GM23338 (cell line): ENCODE data around the gene CEND1. TPM values are rescaled to one million over a fixed set of nuclear protein-coding genes. Genes with fewer than 3 reads are reported as not detected.

Source experiments
- ATAC-seq: fragments of 200-7000 bp; cut with Tn5 transposase; 3 replicates; pipeline ENCODE4 v1.9.1; 2020
- DNase-seq: peaks from one replicate; pipeline ENCODE4 v3.0.0-alpha.2; 2015; ENCODE audit warnings: low spot score
- H2AFZ ChIP-seq: fragments of 200-600 bp; sonication (generic); 2 replicates; pipeline ENCODE4 v1.8.0; 2016; ENCODE audit warnings: antibody characterized with exemption, mild to moderate bottlenecking, moderate library complexity
- H3F3A ChIP-seq: fragments of 200-600 bp; sonication (generic); replicated peaks from 2 replicates; pipeline ENCODE4 v1.8.0; 2017; ENCODE audit warnings: antibody characterized with exemption, mixed run types, low read depth
- H3K27ac ChIP-seq: fragments of 200-600 bp; sonication (generic); 2 replicates; pipeline ENCODE4 v1.6.1; 2016; ENCODE audit warnings: low read depth
- H3K27me3 ChIP-seq: fragments of 200-600 bp; sonication (generic); 2 replicates; pipeline ENCODE4 v1.8.0; 2016; ENCODE audit warnings: mild to moderate bottlenecking, mixed run types, moderate library complexity; ENCODE audit not compliant: insufficient read depth
- H3K36me3 ChIP-seq: fragments of 200-600 bp; sonication (generic); 2 replicates; pipeline ENCODE4 v1.8.0; 2016; ENCODE audit warnings: mild to moderate bottlenecking; ENCODE audit not compliant: insufficient read depth
- H3K4me1 ChIP-seq: fragments of 200-600 bp; sonication (generic); 2 replicates; pipeline ENCODE4 v1.8.0; 2016; ENCODE audit warnings: mild to moderate bottlenecking, moderate library complexity; ENCODE audit not compliant: insufficient read depth
- H3K4me2 ChIP-seq: fragments of 200-600 bp; sonication (generic); 2 replicates; pipeline ENCODE4 v1.7.1; 2017; ENCODE audit warnings: mixed run types
- H3K4me3 ChIP-seq: fragments of 200-600 bp; sonication (generic); 2 replicates; pipeline ENCODE4 v1.6.1; 2016; ENCODE audit warnings: mixed run types
- H3K79me2 ChIP-seq: fragments of 200-600 bp; sonication (generic); replicated peaks from 2 replicates; pipeline ENCODE4 v1.8.0; 2017; ENCODE audit warnings: mild to moderate bottlenecking; ENCODE audit not compliant: insufficient read depth
- H3K9me2 ChIP-seq: fragments of 200-600 bp; sonication (generic); 2 replicates; pipeline ENCODE4 v1.8.0; 2017; ENCODE audit not compliant: insufficient read depth
- H4K20me1 ChIP-seq: fragments of 200-600 bp; sonication (generic); replicated peaks from 2 replicates; pipeline ENCODE4 v1.8.0; 2017; ENCODE audit warnings: mild to moderate bottlenecking; ENCODE audit not compliant: insufficient read depth
- H3K27ac Mint-ChIP-seq: 2 replicates; pipeline ENCODE4 v1.8.0; 2020; ENCODE audit warnings: inconsistent platforms, mild to moderate bottlenecking, moderate library complexity, mixed read lengths
- H3K27me3 Mint-ChIP-seq: 3 replicates; pipeline ENCODE4 v1.8.0; 2022; ENCODE audit warnings: low read depth, mild to moderate bottlenecking, moderate library complexity, mixed read lengths, inconsistent platforms; ENCODE audit not compliant: insufficient read depth, poor library complexity
- H3K36me3 Mint-ChIP-seq: 3 replicates; pipeline ENCODE4 v1.8.0; 2021; ENCODE audit warnings: low read depth, mild to moderate bottlenecking, inconsistent platforms, moderate library complexity, mixed read lengths
- H3K4me1 Mint-ChIP-seq: 3 replicates; pipeline ENCODE4 v1.8.0; 2020; ENCODE audit warnings: mild to moderate bottlenecking, inconsistent platforms, mixed read lengths
- H3K4me3 Mint-ChIP-seq: 3 replicates; pipeline ENCODE4 v1.8.0; 2021; ENCODE audit warnings: moderate library complexity, mild to moderate bottlenecking, inconsistent platforms, mixed read lengths
- H3K9me3 Mint-ChIP-seq: 3 replicates; pipeline ENCODE4 v1.8.0; 2020; ENCODE audit warnings: moderate library complexity, mild to moderate bottlenecking, inconsistent platforms, mixed read lengths
- CREB1 ChIP-seq: fragments of 250-450 bp; sonication (Bioruptor Pico); IDR thresholded peaks from 2 replicates; pipeline ENCODE4 v1.5.0; 2020; ENCODE audit warnings: low read depth, mild to moderate bottlenecking, moderate library complexity
- ETS1 ChIP-seq: IDR thresholded peaks from 2 replicates; pipeline ENCODE4 v1.6.1; 2016; ENCODE audit warnings: antibody characterized with exemption
- EZH2 ChIP-seq: fragments of 200-600 bp; sonication (generic); IDR thresholded peaks from one replicate; pipeline ENCODE4 v1.8.0; 2017; ENCODE audit warnings: antibody characterized with exemption, mild to moderate bottlenecking, low read depth; ENCODE audit not compliant: unreplicated experiment
- EZH2phosphoT487 ChIP-seq: fragments of 200-600 bp; sonication (generic); IDR thresholded peaks from one replicate; pipeline ENCODE4 v1.8.1; 2018; ENCODE audit warnings: antibody characterized with exemption; ENCODE audit not compliant: unreplicated experiment
- JUNB ChIP-seq: IDR thresholded peaks from one replicate; pipeline ENCODE4 v1.6.1; 2016; ENCODE audit warnings: antibody characterized with exemption; ENCODE audit not compliant: unreplicated experiment
- NANOG ChIP-seq: IDR thresholded peaks from 2 replicates; pipeline ENCODE4 v1.6.1; 2016; ENCODE audit warnings: antibody characterized with exemption, borderline replicate concordance
- POLR2AphosphoS5 ChIP-seq: IDR thresholded peaks from 2 replicates; pipeline ENCODE4 v1.6.1; 2016; ENCODE audit warnings: antibody characterized with exemption, low read depth
- STAT1 ChIP-seq: IDR thresholded peaks from one replicate; pipeline ENCODE4 v1.6.1; 2016; ENCODE audit warnings: antibody characterized with exemption; ENCODE audit not compliant: unreplicated experiment
- ZNF114 ChIP-seq: fragments of 250-450 bp; sonication (Bioruptor Pico); IDR thresholded peaks from 2 replicates; pipeline ENCODE4 v1.5.0; 2020; ENCODE audit warnings: mild to moderate bottlenecking, moderate library complexity
- ZNF331 ChIP-seq: fragments of 250-450 bp; sonication (Bioruptor Pico); IDR thresholded peaks from 2 replicates; pipeline ENCODE4 v1.5.0; 2020; ENCODE audit warnings: low read depth, mild to moderate bottlenecking, moderate library complexity
- polyA plus RNA-seq: library from polyadenylated mRNA; unstranded; fragments of >200 nt; fragmentation: Nextera tagmentation; extraction: Ambion mirVana; gene quantifications from 2 replicates; pipeline ENCODE4 v1.2.1, GENCODE V29; 2016
- total RNA-seq: library from RNA; depleted of rRNA; stranded (reverse); fragments of >200 nt; shearing (Covaris generic); gene quantifications from 2 replicates; pipeline ENCODE4 v1.2.3, GENCODE V29; 2014
- TF ChIP-seq, protein P1 (sequence below): IDR thresholded peaks from one replicate; pipeline ENCODE4 v1.6.1; 2018; ENCODE audit warnings: antibody characterized with exemption; ENCODE audit not compliant: unreplicated experiment
- TF ChIP-seq, protein P2 (sequence below), 2 experiments: fragments of 200-600 bp in 1 of 2; sonication (generic) in 1 of 2; conservative IDR thresholded peaks; 2 replicates each; pipeline versions ENCODE4 v1.5.1 to v1.6.1; 2016 to 2017; ENCODE audit warnings: antibody characterized with exemption in 2 of 2, low read depth in 2 of 2, mild to moderate bottlenecking in 2 of 2, moderate library complexity in 1 of 2
- TF ChIP-seq, protein P3 (sequence below): fragments of 250-450 bp; sonication (Bioruptor Pico); IDR thresholded peaks from 2 replicates; pipeline ENCODE4 v1.5.0; 2020; ENCODE audit warnings: mild to moderate bottlenecking, moderate library complexity

CEND1 gene
- total and polyA plus RNA-seq, 2 experiments from 2014 or later: 4.8 to 5.5 TPM

GRCh38 chr11:820655-821511 is 31.0 kb upstream of the CEND1 start:
- Mint-ChIP-seq H3K36me3 (peaks cover 11% of the 10 kb centered on the region; the same call in 1 of the 3 replicates), H3K27me3 (peaks cover 21% of the 10 kb centered on the region), H3K4me3 (peak overlapping the region; percentile 83), H3K27ac (no peak overlapping the region), H3K4me1 (peaks cover 13% of the 10 kb centered on the region), H3K9me3 (no peaks in the 10 kb centered on the region)
- Histone ChIP-seq H3K36me3 (no peaks in the 10 kb centered on the region), H3K4me2 (peak overlapping the region; percentile 85), H3K27ac (no peak overlapping the region), H3F3A (peaks cover 9% of the 10 kb centered on the region; the same call in 1 of the 2 replicates), H3K4me3 (peak overlapping the region; percentile 73), H3K4me1 (peaks cover 7% of the 10 kb centered on the region; the same call in 1 of the 2 replicates), H3K9me2 (no peaks in the 10 kb centered on the region), H4K20me1 (peaks cover 17% of the 10 kb centered on the region), H3K79me2 (0 out of 2 replicates have a peak, but pooled peaks cover 5% of the 10 kb centered on the region), H3K27me3 (no peaks in the 10 kb centered on the region), H2AFZ (no peak overlapping the region)
- ATAC-seq (no peak), DNase-seq (no peak)
- no peak for TF ChIP-seq ETS1
- no peak for TF ChIP-seq NANOG
- TF ChIP-seq POLR2AphosphoS5: no peak
- no peak for TF ChIP-seq CREB1 (CRISPR knock-in tag)
- no peak for TF ChIP-seq ZNF114
- no peak for TF ChIP-seq JUNB
- TF ChIP-seq, protein P1, sequence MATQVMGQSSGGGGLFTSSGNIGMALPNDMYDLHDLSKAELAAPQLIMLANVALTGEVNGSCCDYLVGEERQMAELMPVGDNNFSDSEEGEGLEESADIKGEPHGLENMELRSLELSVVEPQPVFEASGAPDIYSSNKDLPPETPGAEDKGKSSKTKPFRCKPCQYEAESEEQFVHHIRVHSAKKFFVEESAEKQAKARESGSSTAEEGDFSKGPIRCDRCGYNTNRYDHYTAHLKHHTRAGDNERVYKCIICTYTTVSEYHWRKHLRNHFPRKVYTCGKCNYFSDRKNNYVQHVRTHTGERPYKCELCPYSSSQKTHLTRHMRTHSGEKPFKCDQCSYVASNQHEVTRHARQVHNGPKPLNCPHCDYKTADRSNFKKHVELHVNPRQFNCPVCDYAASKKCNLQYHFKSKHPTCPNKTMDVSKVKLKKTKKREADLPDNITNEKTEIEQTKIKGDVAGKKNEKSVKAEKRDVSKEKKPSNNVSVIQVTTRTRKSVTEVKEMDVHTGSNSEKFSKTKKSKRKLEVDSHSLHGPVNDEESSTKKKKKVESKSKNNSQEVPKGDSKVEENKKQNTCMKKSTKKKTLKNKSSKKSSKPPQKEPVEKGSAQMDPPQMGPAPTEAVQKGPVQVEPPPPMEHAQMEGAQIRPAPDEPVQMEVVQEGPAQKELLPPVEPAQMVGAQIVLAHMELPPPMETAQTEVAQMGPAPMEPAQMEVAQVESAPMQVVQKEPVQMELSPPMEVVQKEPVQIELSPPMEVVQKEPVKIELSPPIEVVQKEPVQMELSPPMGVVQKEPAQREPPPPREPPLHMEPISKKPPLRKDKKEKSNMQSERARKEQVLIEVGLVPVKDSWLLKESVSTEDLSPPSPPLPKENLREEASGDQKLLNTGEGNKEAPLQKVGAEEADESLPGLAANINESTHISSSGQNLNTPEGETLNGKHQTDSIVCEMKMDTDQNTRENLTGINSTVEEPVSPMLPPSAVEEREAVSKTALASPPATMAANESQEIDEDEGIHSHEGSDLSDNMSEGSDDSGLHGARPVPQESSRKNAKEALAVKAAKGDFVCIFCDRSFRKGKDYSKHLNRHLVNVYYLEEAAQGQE: no peak
- no peak for TF ChIP-seq EZH2
- TF ChIP-seq, protein P2, sequence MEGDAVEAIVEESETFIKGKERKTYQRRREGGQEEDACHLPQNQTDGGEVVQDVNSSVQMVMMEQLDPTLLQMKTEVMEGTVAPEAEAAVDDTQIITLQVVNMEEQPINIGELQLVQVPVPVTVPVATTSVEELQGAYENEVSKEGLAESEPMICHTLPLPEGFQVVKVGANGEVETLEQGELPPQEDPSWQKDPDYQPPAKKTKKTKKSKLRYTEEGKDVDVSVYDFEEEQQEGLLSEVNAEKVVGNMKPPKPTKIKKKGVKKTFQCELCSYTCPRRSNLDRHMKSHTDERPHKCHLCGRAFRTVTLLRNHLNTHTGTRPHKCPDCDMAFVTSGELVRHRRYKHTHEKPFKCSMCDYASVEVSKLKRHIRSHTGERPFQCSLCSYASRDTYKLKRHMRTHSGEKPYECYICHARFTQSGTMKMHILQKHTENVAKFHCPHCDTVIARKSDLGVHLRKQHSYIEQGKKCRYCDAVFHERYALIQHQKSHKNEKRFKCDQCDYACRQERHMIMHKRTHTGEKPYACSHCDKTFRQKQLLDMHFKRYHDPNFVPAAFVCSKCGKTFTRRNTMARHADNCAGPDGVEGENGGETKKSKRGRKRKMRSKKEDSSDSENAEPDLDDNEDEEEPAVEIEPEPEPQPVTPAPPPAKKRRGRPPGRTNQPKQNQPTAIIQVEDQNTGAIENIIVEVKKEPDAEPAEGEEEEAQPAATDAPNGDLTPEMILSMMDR (conservative IDR thresholded peaks at IDR 0.05; ENCODE audit: low read depth in 2 of 2): no peak
- TF ChIP-seq EZH2phosphoT487: no peak
- no peak for TF ChIP-seq ZNF331 (CRISPR knock-in tag)
- TF ChIP-seq, protein P3, sequence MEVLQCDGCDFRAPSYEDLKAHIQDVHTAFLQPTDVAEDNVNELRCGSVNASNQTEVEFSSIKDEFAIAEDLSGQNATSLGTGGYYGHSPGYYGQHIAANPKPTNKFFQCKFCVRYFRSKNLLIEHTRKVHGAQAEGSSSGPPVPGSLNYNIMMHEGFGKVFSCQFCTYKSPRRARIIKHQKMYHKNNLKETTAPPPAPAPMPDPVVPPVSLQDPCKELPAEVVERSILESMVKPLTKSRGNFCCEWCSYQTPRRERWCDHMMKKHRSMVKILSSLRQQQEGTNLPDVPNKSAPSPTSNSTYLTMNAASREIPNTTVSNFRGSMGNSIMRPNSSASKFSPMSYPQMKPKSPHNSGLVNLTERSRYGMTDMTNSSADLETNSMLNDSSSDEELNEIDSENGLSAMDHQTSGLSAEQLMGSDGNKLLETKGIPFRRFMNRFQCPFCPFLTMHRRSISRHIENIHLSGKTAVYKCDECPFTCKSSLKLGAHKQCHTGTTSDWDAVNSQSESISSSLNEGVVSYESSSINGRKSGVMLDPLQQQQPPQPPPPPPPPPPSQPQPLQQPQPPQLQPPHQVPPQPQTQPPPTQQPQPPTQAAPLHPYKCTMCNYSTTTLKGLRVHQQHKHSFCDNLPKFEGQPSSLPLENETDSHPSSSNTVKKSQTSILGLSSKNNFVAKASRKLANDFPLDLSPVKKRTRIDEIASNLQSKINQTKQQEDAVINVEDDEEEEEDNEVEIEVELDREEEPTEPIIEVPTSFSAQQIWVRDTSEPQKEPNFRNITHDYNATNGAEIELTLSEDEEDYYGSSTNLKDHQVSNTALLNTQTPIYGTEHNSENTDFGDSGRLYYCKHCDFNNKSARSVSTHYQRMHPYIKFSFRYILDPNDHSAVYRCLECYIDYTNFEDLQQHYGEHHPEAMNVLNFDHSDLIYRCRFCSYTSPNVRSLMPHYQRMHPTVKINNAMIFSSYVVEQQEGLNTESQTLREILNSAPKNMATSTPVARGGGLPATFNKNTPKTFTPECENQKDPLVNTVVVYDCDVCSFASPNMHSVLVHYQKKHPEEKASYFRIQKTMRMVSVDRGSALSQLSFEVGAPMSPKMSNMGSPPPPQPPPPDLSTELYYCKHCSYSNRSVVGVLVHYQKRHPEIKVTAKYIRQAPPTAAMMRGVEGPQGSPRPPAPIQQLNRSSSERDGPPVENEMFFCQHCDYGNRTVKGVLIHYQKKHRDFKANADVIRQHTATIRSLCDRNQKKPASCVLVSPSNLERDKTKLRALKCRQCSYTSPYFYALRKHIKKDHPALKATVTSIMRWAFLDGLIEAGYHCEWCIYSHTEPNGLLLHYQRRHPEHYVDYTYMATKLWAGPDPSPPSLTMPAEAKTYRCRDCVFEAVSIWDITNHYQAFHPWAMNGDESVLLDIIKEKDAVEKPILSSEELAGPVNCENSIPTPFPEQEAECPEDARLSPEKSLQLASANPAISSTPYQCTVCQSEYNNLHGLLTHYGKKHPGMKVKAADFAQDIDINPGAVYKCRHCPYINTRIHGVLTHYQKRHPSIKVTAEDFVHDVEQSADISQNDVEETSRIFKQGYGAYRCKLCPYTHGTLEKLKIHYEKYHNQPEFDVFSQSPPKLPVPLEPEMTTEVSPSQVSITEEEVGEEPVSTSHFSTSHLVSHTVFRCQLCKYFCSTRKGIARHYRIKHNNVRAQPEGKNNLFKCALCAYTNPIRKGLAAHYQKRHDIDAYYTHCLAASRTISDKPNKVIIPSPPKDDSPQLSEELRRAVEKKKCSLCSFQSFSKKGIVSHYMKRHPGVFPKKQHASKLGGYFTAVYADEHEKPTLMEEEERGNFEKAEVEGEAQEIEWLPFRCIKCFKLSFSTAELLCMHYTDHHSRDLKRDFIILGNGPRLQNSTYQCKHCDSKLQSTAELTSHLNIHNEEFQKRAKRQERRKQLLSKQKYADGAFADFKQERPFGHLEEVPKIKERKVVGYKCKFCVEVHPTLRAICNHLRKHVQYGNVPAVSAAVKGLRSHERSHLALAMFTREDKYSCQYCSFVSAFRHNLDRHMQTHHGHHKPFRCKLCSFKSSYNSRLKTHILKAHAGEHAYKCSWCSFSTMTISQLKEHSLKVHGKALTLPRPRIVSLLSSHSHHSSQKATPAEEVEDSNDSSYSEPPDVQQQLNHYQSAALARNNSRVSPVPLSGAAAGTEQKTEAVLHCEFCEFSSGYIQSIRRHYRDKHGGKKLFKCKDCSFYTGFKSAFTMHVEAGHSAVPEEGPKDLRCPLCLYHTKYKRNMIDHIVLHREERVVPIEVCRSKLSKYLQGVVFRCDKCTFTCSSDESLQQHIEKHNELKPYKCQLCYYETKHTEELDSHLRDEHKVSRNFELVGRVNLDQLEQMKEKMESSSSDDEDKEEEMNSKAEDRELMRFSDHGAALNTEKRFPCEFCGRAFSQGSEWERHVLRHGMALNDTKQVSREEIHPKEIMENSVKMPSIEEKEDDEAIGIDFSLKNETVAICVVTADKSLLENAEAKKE (CRISPR knock-in tag): no peak
- TF ChIP-seq STAT1: no peak
